Mesendoderm (in vitro differentiated cells): Measurements from ENCODE around the gene RBMS1.

Experiments
- DNase-seq: peaks from one replicate; pipeline ENCODE4 v3.0.0; 2013
- H2AK5ac ChIP-seq: 2 replicates; pipeline ENCODE4 v1.6.1; 2013; ENCODE audit warnings: low read length, inconsistent platforms
- H2BK120ac ChIP-seq: 2 replicates; pipeline ENCODE4 v1.6.1; 2013; ENCODE audit warnings: low read depth, mild to moderate bottlenecking, low read length, moderate library complexity, mixed read lengths
- H2BK15ac ChIP-seq: replicated peaks from 2 replicates; pipeline ENCODE4 v1.6.1; 2013; ENCODE audit warnings: low read depth, mild to moderate bottlenecking, moderate library complexity
- H2BK5ac ChIP-seq: 2 replicates; pipeline ENCODE4 v1.6.1; 2013; ENCODE audit warnings: low read length, inconsistent platforms
- H3K18ac ChIP-seq: 2 replicates; pipeline ENCODE4 v1.6.1; 2013; ENCODE audit warnings: mild to moderate bottlenecking, low read length, mixed read lengths
- H3K23ac ChIP-seq: one replicate; pipeline ENCODE4 v1.6.1; 2013; ENCODE audit warnings: low read length
- H3K27ac ChIP-seq: 2 replicates; pipeline ENCODE4 v1.5.1; 2013; ENCODE audit warnings: low read depth, mild to moderate bottlenecking, inconsistent platforms, low read length, moderate library complexity
- H3K27me3 ChIP-seq: 2 replicates; pipeline ENCODE4 v1.6.1; 2013; ENCODE audit warnings: low read length, control low read depth, mild to moderate bottlenecking, inconsistent platforms; ENCODE audit not compliant: insufficient read depth, poor library complexity
- H3K36me3 ChIP-seq: 2 replicates; pipeline ENCODE4 v1.6.1; 2013; ENCODE audit warnings: low read length, inconsistent platforms; ENCODE audit not compliant: control insufficient read depth, insufficient read depth
- H3K4ac ChIP-seq: one replicate; pipeline ENCODE4 v1.6.1; 2013; ENCODE audit warnings: low read depth, mild to moderate bottlenecking, low read length, moderate library complexity
- H3K4me1 ChIP-seq: 2 replicates; pipeline ENCODE4 v1.6.1; 2013; ENCODE audit warnings: low read depth, low read length, inconsistent platforms; ENCODE audit not compliant: control insufficient read depth
- H3K4me2 ChIP-seq: 2 replicates; pipeline ENCODE4 v1.6.1; 2013; ENCODE audit warnings: low read length
- H3K4me3 ChIP-seq: 2 replicates; pipeline ENCODE4 v1.5.1; 2013; ENCODE audit warnings: mild to moderate bottlenecking, low read length
- H3K56ac ChIP-seq: one replicate; pipeline ENCODE4 v1.6.1; 2013; ENCODE audit warnings: low read length
- H3K79me1 ChIP-seq: 2 replicates; pipeline ENCODE4 v1.6.1; 2013; ENCODE audit warnings: low read length, inconsistent platforms
- H3K79me2 ChIP-seq: 2 replicates; pipeline ENCODE4 v1.6.1; 2013; ENCODE audit warnings: mild to moderate bottlenecking, low read length; ENCODE audit not compliant: control insufficient read depth, insufficient read depth
- H3K9ac ChIP-seq: 2 replicates; pipeline ENCODE4 v1.6.1; 2013; ENCODE audit warnings: low read length, inconsistent platforms
- H4K5ac ChIP-seq: one replicate; pipeline ENCODE4 v1.6.1; 2013; ENCODE audit warnings: low read length
- H4K8ac ChIP-seq: one replicate; pipeline ENCODE4 v1.6.1; 2013; ENCODE audit warnings: low read depth, mild to moderate bottlenecking, control low read depth, low read length, moderate library complexity
- WGBS: extraction: QIAGEN DNeasy Blood & Tissue Kit; methylation state at CpG from one replicate; pipeline ENCODE4 v1.1.7; 2013; ENCODE audit warnings: low lambda C conversion rate, missing lambda C conversion rate; ENCODE audit not compliant: insufficient coverage; ENCODE audit errors: extremely low coverage; 5-methylcytosine and 5-hydroxymethylcytosine counted together

Gene RBMS1

DNA sequence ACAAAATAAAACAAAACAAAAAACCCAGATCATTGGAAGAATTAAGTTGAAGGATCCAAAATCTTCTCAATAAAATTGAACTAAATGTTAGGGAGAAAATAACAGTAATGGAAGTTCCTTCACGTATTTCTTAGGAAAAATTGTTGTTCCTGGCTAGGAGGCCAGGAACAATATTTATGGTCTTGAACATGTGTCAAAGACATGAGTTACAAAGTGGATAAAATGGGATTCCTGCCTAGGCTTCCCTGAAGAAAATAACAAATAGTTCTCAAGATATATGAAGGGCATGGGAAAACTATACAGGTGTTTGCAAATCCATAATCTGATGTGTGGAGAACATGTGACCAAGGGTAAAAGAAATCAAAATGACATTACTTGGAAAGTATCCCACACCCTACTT, 225.9 kb downstream of the RBMS1 start:
- Histone ChIP-seq H3K79me2 (no peaks in the 10 kb centered on the region), H3K4me1 (peaks cover 9% of the 10 kb centered on the region), H3K23ac (no peak overlapping the region), H3K56ac (no peak overlapping the region), H3K4me2 (no peak overlapping the region), H3K4me3 (no peak overlapping the region), H3K9ac (no peak overlapping the region), H3K36me3 (no peaks in the 10 kb centered on the region), H3K18ac (no peak overlapping the region), H2BK120ac (no peak overlapping the region), H2BK5ac (no peak overlapping the region), H3K4ac (no peak overlapping the region), H2AK5ac (no peak overlapping the region), H4K5ac (no peak overlapping the region), H2BK15ac (no peak overlapping the region), H4K8ac (no peak overlapping the region), H3K79me1 (no peaks in the 10 kb centered on the region), H3K27me3 (no peaks in the 10 kb centered on the region), H3K27ac (no peak overlapping the region)
- DNase-seq: no peak
- no CpG with 5 or more reads among the region's 1 CpG for WGBS

DNA sequence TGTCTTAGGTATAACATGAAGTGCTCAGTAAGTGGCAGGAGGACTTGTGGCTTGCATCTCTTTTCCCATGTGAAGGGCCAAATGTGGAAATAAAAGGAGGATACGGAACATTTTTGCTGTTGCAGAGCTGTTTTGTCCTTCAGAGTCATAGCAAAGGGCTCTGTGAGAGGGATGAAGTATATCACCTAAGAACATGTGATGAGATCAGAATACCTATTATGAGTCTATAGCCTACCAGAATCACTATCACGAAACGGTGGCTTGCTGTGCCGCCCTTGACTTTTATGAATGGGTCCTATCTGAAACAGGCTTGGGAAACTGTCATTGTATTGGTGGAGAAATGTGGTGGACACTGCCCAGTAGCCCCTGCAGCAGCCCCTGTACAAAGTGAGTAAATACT, 226.6 kb downstream of the RBMS1 start:
- no peak overlapping the region for H4K8ac ChIP-seq
- H3K4ac ChIP-seq: no peak overlapping the region
- no peak overlapping the region for H3K27ac ChIP-seq
- no peak overlapping the region for H4K5ac ChIP-seq
- H3K4me3 ChIP-seq: no peak overlapping the region
- no peaks in the 10 kb centered on the region for H3K27me3 ChIP-seq
- H2BK120ac ChIP-seq: no peak overlapping the region
- H3K36me3 ChIP-seq: no peaks in the 10 kb centered on the region
- H2BK15ac ChIP-seq: no peak overlapping the region
- H3K18ac ChIP-seq: no peak overlapping the region
- no peaks in the 10 kb centered on the region for H3K79me2 ChIP-seq
- no CpG with 5 or more reads among the region's 4 CpGs for WGBS
- H2BK5ac ChIP-seq: no peak overlapping the region
- H3K79me1 ChIP-seq: no peaks in the 10 kb centered on the region
- H3K23ac ChIP-seq: no peak overlapping the region
- H3K4me1 ChIP-seq: peaks cover 9% of the 10 kb centered on the region
- no peak overlapping the region for H3K9ac ChIP-seq
- no peak overlapping the region for H3K4me2 ChIP-seq
- no peak overlapping the region for H2AK5ac ChIP-seq
- no peak for DNase-seq
- no peak overlapping the region for H3K56ac ChIP-seq

DNA sequence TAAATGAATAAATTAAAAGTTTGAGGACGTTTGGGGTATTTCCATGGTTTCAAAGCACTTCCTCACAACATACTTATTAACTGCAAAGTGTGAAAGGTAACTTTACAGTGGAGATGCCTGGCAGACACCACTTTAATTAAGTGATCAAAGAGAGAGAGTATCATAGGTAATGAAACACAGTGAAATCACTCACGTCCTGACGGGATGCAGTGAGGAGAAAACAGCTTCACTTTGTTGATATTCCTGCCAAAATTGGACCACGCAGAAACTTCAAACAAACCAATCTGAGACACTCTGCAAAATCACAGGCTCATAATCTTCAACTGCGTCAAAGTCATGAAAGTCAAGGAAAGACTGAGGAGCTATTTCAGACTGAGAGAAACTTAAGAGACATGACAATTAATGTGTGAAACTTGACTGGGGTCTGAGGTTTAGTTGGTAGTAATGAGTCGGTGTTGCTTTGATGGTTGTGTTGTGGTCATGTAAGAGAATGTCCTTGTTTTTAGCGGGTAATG, 227.5 kb downstream of the RBMS1 start:
- H3K79me2 ChIP-seq: no peaks in the 10 kb centered on the region
- H3K18ac ChIP-seq: no peak overlapping the region
- H3K4ac ChIP-seq: no peak overlapping the region
- H3K23ac ChIP-seq: no peak overlapping the region
- H3K27me3 ChIP-seq: no peaks in the 10 kb centered on the region
- no peak for DNase-seq
- H4K8ac ChIP-seq: no peak overlapping the region
- H3K4me2 ChIP-seq: no peak overlapping the region
- H2BK15ac ChIP-seq: no peak overlapping the region
- H4K5ac ChIP-seq: no peak overlapping the region
- no peak overlapping the region for H3K9ac ChIP-seq
- peaks cover 5% of the 10 kb centered on the region for H3K4me1 ChIP-seq
- no peaks in the 10 kb centered on the region for H3K36me3 ChIP-seq
- no peaks in the 10 kb centered on the region for H3K79me1 ChIP-seq
- H3K27ac ChIP-seq: no peak overlapping the region
- WGBS: no CpG with 5 or more reads among the region's 7 CpGs
- H3K56ac ChIP-seq: no peak overlapping the region
- H2AK5ac ChIP-seq: no peak overlapping the region
- H2BK120ac ChIP-seq: no peak overlapping the region
- no peak overlapping the region for H3K4me3 ChIP-seq
- H2BK5ac ChIP-seq: no peak overlapping the region

DNA sequence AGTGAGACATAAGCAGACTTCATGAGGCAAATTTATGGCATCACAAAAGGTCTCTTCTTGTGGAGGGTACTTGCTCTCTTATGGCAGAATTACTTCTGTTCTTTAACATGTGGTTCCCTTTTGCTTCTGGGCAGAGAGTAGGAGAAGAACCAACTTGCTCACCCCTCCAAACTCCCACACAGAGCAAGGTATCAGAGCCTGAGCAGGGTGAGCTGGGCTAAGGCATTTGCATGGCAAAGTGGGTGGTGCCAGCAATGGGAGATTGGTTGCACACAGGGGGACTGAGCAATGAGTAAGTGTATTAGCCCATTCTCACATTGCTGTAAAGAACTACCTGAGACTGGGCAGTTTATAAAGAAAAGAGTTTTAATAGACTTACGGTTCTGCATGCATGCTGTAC, 229.3 kb downstream of the RBMS1 start:
- no peak overlapping the region for H3K4ac ChIP-seq
- DNase-seq: no peak
- H3K4me1 ChIP-seq: no peaks in the 10 kb centered on the region
- H3K27ac ChIP-seq: no peak overlapping the region
- H3K27me3 ChIP-seq: no peaks in the 10 kb centered on the region
- H2BK120ac ChIP-seq: no peak overlapping the region
- no peaks in the 10 kb centered on the region for H3K79me2 ChIP-seq
- no CpG with 5 or more reads among the region's 1 CpG for WGBS
- no peak overlapping the region for H3K4me3 ChIP-seq
- H3K79me1 ChIP-seq: no peaks in the 10 kb centered on the region
- H3K36me3 ChIP-seq: no peaks in the 10 kb centered on the region
- H3K4me2 ChIP-seq: no peak overlapping the region
- no peak overlapping the region for H4K5ac ChIP-seq
- no peak overlapping the region for H2BK5ac ChIP-seq
- no peak overlapping the region for H3K23ac ChIP-seq
- no peak overlapping the region for H2AK5ac ChIP-seq
- no peak overlapping the region for H3K9ac ChIP-seq
- H2BK15ac ChIP-seq: no peak overlapping the region
- no peak overlapping the region for H3K18ac ChIP-seq
- H3K56ac ChIP-seq: no peak overlapping the region
- H4K8ac ChIP-seq: no peak overlapping the region

DNA sequence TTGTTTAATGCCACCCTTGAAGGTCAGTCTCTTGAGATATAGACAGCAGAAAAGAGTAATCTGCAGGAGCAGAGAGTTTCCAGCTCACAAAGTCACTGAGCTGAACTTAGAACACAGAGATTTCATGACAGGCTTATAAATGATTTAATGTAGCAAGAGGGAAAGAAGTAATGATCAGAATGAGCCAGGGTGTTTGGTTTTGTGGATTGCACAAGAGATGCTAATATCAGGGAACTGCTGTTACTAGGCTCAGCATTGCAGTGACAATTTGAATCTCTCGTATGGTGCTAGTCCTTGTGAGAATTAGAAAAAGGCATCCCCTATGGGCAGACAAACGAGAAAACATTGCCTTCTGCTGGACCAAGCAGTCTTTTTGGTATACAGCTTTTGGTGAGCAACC, 231.9 kb downstream of the RBMS1 start:
- WGBS: no CpG with 5 or more reads among the region's 2 CpGs
- no peak overlapping the region for H2AK5ac ChIP-seq

DNA sequence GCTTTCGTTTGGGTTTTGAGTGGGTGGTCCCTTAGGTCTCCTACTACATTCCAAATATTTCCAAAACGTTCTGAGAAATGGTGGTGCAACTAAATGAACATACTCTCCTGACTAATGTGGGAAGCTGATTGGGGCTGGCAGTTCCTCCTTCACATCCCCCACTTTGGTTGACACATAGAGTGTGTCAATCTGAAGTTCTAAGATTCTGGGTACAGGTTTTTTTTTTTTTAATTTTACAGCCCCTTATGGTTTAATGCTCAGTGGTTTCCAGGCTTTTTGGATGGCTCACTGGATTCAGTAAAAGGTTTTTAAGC, 235.2 kb downstream of the RBMS1 start:
- no peaks in the 10 kb centered on the region for H3K27me3 ChIP-seq
- H3K36me3 ChIP-seq: no peaks in the 10 kb centered on the region
- H3K27ac ChIP-seq: no peak overlapping the region
- no peak overlapping the region for H2BK120ac ChIP-seq
- no peak overlapping the region for H3K4me2 ChIP-seq
- no peak overlapping the region for H3K4ac ChIP-seq
- H3K4me3 ChIP-seq: no peak overlapping the region
- H3K9ac ChIP-seq: no peak overlapping the region
- H3K56ac ChIP-seq: no peak overlapping the region
- no peaks in the 10 kb centered on the region for H3K79me1 ChIP-seq
- no peak overlapping the region for H2AK5ac ChIP-seq
- no peak overlapping the region for H3K23ac ChIP-seq
- no peak for DNase-seq
- H4K8ac ChIP-seq: no peak overlapping the region
- no peak overlapping the region for H2BK5ac ChIP-seq
- no CpG with 5 or more reads among the region's 2 CpGs for WGBS
- H3K79me2 ChIP-seq: no peaks in the 10 kb centered on the region
- no peak overlapping the region for H4K5ac ChIP-seq
- H3K18ac ChIP-seq: no peak overlapping the region
- H3K4me1 ChIP-seq: no peaks in the 10 kb centered on the region
- H2BK15ac ChIP-seq: no peak overlapping the region

More for the DNA sequence above, 231.9 kb downstream of the RBMS1 start:
- Histone ChIP-seq H3K27me3 (no peaks in the 10 kb centered on the region), H3K9ac (no peak overlapping the region), H2BK120ac (no peak overlapping the region), H3K4me2 (no peak overlapping the region), H3K23ac (no peak overlapping the region), H3K4me3 (no peak overlapping the region), H4K5ac (no peak overlapping the region), H3K4ac (no peak overlapping the region), H3K4me1 (no peaks in the 10 kb centered on the region), H3K79me2 (no peaks in the 10 kb centered on the region), H2BK15ac (no peak overlapping the region), H3K56ac (no peak overlapping the region), H3K27ac (no peak overlapping the region), H3K18ac (no peak overlapping the region), H3K79me1 (no peaks in the 10 kb centered on the region), H4K8ac (no peak overlapping the region), H2BK5ac (no peak overlapping the region), H3K36me3 (no peaks in the 10 kb centered on the region)
- no peak for DNase-seq
